LHCN-M2 (cell line): ENCODE data around the gene SIRT2. TPM values are rescaled to one million over a fixed set of nuclear protein-coding genes. Genes with fewer than 3 reads are reported as not detected.

Source experiments
- DNase-seq: peaks from one replicate; pipeline ENCODE4 v3.0.0-alpha.2; 2012; ENCODE audit warnings: low read depth
- total RNA-seq: library from RNA; depleted of rRNA; stranded (reverse); fragments of >200 nt; gene quantifications from 2 replicates; pipeline ENCODE4 v1.2.3, GENCODE V29; 2014

SIRT2 gene
- total RNA-seq, 1 experiment from 2014 or later = 73.2 TPM

DNA sequence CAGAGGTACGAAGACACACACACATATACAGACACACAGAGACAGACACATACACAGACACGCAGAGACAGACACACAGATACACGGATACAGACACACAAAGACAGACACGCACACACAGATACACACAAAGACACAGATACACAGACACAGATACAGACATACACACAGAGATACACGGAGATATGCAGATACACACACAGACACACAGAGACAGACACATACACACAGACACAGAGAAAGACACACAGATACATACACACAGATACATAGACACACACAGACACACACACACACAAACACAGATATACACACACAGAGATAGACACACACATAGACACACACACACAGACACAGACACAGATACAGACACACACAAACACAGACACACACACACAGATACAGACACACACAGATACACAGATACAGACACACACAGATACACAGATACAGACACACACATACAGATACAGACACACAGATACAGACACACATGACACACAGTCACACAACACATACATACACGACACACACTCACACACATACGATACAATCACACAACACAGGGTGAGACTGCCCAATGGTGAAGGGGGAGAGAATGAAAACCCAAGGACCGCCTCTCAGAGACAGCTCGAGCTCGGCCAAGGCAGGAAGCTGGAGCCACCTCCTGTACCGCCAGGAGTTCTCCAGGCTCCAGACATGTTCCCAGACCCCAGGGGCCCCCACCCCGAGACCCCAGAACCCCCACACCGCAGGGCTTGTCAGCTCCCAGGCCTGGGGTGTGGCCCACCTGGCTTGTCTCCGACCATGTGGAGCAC is 21.4 kb upstream of the SIRT2 start:
- no peak for DNase-seq

DNA sequence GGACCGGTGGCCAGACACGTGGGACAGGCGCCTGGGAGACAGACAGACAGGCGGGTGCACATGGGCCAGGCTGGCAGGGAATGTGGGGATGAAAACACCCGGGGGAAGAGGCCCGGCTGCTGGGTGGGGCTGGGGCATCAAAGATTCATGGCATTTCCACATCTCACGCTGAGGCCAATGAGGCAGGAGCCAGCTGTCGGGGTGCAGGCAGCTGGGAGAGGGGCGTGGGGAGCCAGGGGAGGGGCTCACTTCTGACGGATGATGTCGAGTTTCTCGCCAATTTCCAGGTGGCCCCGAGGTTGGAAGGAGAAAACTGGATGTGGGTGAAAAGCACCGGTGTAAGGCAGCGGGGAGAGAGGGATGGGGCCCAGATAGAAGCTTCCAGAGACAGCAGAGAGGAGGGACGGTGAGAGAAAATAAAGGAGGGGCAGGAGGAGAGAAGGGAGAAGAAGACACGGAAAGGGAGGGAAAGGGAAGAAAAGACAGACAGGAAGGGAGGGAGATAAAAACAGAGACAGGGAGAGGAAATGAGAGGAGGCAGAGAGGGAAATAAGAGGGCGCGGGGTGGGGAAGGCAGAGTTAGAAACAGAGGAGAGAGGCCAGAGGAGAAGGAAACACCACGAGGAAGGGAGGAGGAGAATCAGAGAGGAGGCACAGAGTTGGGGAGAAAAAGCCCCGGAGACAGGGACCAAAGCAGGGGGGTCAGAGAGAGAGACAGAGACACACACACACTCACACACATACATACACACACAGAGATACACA is 20.6 kb upstream of the SIRT2 start:
- DNase-seq = peak; percentile 21

GRCh38 chr19:38918526-38918925 is 19.1 kb upstream of the SIRT2 start:
- DNase-seq = no peak

DNA sequence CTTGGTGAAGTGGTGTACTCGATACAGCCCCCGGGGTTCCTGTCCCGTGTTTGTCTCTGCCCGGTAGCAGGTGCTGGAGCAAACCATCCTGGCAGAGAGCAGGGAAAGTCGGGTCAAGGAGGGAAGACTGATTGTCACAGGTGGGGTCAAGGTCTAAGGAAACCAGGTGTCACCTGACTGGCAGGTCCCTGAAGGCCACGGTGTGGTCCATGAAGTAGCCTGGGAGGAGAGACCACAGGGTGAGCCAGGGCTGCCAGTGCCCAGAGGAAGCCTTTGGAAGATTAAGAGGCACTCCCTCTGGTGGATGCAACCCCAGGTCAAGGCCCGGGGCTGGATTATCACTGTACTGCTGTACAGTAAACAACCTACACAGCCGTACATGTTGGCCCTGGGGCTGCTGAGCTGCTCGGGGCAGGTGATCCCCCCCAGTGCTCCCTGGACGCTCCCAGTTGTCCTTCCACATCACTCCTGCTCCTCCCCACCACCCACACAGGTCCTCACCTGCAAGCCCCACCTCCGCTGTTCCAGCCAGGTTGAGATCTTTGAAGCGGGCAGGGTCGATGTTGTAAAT is 18.6 kb upstream of the SIRT2 start:
- DNase-seq = peak; percentile 11

GRCh38 chr19:38917516-38917915 is 18.1 kb upstream of the SIRT2 start:
- no peak for DNase-seq

DNA sequence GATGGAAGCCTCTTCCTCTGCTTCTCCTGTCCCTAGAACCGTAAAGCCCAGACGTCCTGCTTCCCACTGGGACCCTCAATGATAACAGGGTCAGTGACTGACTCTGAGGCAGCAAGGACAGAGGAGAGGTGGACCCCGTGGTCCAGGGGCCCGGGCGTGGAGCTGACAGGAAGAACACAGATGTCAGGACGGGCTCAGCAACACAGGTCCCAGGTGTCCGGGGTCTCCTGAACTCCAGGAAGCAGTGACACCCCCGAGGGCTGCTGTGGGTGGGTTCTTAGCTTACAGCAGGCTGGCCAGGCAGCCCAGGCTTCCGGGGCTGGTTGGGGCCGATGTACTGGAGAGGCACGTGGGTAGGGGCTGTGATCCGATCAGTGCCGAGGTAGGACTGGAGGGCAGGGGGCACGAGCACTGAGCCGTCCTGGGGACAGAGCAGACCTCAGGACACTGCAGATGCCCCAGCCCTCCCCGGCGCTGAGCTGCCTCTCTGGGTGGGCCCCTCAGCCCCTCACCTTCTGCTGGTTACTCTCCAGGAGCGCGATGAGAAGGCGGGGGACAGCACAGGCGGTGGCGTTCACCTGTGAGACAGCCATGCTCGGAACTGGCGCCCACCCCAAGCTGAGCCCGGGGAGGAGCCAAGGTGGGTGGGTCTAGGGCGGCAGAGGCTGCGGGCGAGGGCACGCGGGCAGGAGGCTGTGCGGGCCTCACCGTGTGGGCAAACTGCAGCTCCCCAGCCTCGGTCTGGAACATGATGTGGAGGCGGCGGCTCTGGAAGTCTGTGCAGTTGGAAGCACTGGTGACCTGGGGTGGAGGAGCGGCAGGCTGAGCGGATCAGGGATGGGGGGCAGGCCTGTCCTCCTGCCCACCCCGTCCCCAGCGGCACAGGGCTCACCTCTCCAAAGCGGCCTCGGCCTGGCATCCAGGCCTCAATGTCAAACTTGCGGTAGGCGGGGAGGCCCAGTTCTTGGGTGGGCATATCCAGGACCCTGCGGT is 16.2 kb upstream of the SIRT2 start:
- DNase-seq = no peak

GRCh38 chr19:38913958-38914357 is 14.5 kb upstream of the SIRT2 start:
- DNase-seq = no peak

DNA sequence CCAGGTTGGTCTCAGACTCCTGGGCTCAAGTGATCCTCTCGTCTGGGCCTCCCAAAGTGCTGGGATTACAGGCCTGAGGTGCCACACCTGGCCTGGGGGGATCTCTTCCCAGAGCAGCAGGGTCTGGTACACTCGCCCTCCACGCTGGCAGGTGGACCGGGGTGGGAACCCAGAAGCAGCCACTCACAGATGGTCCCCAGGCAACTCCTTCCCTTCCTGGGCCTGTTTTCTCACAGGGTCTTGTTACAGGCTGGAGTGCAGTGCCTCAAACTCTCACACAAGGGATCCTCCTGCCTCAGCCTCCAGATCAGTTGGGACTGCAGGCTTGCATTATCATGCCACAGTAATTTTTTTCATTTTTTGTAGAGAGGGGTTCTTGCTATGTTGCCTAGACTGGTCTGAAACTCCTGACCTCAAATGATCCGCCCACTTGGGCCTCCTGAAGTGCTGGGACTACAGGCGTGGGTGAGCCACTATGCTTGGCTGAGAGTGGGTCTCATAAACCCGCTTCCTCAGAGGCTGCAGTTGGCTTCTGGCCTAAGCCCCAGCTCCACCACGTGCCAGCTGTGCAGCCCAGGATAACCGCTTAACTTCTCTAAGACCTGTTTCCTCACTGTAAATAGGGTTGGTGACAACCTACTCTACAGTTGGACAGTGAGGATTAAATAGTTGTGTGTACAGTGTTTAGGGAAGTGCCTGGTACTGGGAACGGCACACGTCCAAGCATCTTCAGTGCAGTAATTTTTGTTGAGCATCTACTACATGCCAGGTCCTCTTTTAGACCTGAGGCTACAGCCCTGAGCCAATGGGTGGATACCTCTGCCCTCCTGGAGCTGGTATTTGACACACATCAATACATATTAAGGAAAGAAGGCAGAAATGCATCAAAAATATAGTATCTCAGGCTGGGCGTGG is 13.4 kb upstream of the SIRT2 start:
- no peak for DNase-seq

DNA sequence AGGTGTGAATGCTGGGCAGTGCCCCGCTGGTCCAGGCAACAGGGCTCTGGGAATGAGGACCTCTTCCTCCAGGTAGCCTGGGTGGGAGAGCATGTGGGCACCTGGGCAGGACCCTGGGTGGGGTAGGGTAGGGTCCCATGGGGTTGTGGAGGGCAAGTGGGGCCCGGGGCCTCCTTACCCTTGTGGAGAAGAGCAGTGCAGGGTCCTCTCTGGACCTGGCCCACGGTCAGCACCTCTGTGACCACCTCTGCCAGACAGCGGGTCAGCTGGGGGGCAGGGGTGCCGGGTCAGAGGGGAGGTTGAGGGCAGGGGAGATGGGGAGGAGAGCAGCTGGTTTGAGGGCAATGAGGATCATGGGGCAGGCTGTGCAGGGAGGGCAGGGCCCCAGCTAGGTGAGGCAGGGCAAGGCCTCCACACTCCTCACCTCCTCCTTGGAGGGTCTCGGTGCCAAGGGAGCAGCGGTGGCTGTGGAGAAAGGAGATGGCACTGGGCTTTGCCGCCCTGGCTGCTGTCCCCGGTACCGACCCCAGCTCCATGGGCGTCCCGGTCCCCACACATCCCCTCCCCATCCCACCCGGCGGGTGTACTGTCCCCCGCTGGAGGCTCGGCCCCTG is 12.1 kb upstream of the SIRT2 start:
- DNase-seq = no peak

DNA sequence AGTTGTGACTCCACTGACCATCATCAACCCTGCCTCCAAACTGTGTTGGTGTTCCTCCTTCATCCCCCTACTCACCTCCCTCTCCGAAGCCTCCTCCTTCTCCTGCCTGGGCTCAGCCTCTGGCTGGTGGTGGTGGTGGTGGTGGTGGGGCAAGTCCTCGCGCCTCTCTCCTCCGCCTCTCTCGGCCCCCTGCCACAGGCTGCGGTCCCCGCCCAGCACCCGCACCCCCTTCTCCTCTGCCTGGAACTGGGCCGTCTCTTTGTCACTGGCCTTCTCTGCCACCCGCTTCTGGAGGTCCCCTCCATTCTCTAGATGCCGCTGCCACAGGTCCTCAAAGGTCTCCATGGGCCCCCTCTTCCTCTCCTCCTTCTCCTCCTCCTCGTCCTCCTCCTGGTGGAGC is 11.1 kb upstream of the SIRT2 start:
- no peak for DNase-seq

DNA sequence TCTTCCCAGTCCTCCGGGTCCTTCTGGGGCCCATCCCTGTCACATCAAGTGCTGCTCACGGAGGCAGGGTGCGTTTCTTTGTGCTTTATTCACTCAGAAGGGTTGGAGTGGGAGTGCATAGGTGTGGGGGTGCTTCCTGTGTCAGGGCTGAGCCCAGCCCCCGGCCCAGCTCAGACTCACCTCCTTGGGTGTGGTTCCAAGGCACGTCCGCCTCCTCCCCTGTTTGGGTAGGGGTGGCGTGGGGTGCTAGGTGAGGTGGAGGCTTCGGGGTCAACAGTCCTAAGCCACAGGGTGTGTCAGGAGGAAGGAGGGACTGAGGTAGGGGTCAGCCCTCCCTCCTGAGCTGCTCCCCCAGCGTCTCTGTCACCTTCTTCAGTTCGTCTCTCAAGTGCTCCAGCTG is 9.5 kb upstream of the SIRT2 start:
- no peak for DNase-seq

DNA sequence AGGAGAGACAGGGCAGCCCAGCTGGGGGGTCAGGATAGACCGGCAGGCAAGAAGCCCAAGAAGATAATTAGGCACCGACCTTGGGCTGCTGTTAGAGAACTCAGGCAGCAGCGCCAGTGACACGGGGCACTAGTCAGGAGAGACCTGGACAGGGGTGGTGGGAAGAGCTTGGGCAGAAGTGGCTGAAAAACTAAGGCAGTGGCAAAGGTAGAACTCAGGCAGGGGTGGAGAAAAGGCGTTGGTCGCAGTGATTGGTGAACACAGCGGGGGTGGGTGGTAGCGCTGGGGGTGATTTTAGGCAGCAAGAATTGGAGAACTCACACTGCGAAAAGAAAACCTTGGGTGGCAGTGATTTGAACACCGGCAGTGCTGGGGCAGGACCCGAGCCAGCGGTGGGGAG is 8.3 kb upstream of the SIRT2 start:
- DNase-seq = no peak

GRCh38 chr19:38907227-38907626 is 7.8 kb upstream of the SIRT2 start:
- no peak for DNase-seq

GRCh38 chr19:38905620-38906019 is 6.2 kb upstream of the SIRT2 start:
- no peak for DNase-seq

GRCh38 chr19:38904581-38905539 is 5.4 kb upstream of the SIRT2 start:
- no peak for DNase-seq

GRCh38 chr19:38901683-38902082 is 2.3 kb upstream of the SIRT2 start:
- DNase-seq = no peak

GRCh38 chr19:38900743-38901190 is 1.3 kb upstream of the SIRT2 start:
- DNase-seq = no peak

- no peak for DNase-seq
Observed at GRCh38 chr19:38900202-38900629, 798 bp upstream of the SIRT2 start.
